ENCODE results near the gene TEX36.
"Not testable (repeated sequence)": the region's sequence is repeated elsewhere in the genome, so short reads cannot be mapped to it uniquely, and the experiment has no call there.

The TEX36 gene

DNA sequence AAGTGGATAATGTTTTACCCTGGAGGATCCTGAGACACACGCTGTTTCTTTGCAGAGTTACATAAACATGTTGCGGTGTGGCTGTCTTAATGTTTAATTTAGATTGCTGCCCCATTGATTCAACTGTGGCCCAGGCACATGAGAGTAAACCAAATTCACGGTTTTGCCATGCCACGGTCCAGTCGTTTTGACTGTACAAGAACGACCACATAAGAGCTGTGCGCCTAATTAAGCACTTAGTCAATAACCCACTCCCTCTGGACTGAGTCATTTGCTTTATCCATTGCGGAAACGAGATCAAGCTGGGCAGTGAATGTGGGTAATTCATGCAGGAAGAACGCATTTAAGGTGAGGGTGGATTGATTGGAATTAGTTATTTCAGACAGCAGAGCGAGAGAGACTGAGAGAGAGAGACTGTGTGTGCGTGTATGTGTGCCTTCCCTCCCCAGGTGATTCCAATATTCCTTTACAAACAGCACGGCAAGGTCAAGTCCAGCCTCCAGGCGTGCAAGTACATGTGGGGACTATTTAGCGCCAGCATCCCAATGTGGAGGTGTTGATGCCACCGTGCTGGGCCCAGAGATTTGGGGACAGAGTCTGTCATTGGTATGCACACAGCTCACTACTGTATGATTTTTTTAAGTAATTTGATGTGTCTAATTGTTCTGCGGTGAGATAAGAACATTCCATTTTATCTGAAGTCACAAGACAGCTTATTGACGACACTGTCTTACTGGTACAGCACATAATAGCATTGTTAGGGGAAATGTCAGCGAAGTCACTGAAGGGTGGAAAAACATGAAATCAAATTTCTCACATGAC is 8.4 kb upstream of the TEX36 start:
- no peak for DNase-seq

DNA sequence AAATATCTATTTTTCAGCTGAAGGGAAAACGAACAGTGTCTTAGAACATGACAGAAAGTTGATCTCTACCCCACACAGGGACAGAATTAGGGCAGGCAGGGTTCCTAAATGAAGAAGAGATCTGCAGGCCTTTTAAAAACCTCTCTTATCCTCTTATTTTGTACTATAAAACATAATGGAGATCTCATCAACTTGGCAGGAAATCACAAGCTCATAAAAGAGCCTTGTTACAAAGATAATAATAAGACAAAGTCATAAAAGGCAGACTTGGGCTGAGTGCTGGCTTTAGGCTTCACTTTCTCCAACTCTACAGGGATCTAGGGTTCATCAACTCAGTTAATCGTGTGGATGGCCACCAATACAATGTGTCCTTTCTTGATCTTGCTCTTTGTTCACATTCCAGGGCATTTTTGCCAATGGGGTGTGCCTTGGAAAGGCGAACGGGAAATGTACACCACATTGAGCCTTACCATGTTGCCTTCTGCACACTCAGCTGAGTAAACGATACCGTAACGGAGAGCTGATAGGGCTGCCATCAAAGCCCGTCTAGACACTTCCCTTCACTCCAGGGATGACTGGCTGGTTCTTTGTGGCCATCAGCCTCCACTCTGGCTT is 7.1 kb upstream of the TEX36 start:
- DNase-seq = no peak

DNA sequence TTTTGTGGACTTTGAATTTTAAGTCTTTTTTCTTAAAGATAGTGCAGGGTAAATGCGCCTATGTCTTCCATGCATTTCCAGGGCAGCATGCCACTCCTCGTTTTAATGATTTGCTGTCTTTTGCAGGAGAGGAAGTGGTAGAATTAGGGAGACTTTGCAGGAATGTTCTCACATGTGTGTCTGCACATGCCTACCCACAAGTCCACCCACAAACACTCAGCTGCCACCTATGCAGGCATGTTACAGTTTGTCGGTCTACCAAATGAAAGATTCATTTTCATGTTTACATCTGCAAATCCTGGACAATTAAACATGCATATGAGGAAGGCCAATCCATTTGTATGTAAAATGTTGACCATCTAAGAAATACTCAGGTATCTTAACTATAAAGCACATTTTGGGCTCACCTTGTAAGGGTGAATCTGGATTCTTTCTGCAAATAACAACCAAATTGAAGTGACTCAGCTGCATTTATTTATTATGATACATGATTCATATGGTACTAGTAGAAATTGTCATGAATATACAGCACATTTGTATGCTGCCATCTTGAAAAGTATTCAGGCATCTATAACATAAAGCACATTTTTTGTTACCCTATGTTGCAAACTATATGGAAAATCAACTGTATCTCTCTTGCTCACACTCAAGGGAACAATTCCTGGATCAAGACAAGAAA is 4.7 kb upstream of the TEX36 start:
- DNase-seq = no peak

DNA sequence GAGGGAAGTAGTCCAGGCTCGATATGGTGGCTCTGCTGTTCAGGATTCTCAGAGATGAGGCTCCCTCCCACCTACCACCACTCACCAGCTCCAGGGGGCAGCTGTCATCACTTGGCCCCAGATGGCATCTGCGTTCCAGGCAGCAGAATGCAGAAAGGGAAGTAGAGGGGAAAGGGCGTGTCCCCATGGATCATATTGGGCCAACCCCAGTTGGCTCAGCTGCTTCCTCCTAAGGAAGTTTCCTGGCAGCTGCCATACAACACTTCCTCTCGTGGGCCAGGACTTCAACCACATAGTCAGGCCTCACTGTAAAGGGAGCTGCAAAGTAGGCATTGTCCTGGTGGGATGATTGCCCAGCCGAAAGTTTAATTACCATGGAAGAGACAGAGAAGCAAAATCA is 1.6 kb upstream of the TEX36 start:
- no peak for DNase-seq

DNA sequence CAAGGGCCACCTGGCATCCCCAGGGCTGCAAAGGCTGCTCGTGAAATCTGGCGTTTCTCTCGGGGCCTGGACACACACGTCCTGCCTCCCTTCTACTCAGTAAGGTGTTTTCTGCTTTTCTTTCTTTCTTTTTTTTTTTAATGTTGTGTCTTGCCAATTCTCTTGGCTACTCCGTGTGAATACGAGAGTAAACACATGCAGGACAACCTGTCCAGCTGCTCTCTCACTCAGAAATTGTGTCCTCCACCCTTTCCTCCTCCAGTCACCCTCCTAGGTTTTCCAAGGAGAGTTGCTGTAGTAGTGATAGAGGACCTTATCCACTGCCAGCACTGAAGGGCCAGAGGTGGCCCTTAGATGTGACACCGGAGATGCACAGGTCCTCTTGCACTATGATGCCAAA is 858 bp upstream of the TEX36 start:
- DNase-seq = no peak

DNA sequence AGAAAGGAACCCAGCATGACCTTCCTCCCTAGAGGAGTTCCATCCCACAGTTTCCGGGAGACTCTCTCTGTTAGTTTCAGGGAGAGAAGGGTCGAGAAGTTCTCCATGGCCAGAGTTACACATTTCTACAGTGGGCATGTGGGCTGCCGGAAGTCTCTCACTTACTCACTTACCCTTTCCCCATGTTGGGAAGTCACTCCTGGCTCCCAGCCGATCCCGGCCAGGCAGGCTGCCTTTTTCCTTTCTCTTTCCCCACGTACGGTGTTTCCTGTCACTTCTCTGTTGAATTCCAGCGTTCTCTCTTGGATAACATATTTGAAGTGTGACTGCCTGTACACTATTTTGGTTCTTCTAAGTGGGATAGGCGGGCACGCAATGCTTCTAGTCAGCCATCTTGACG is 3.5 kb downstream of the TEX36 start:
- DNase-seq = no peak

DNA sequence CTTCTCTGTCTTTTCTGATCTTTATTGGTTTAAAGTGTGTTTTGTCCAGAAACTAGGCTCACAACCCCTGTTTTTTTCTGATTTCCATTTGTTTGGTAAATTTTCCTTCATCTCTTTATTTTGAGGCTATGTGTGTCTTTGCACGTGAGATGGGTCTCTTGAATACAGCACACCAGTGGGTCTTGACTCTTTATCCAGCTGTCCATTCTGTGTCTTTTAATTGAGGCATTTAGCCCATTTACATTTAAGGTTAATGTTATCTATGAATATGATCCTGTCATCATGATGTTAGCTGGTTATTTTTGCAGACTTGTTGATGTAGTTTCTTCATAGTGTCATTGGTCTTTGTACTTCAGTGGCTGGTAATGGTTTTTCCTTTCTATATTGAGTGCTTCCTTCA is 10.1 kb downstream of the TEX36 start:
- DNase-seq = no peak

DNA sequence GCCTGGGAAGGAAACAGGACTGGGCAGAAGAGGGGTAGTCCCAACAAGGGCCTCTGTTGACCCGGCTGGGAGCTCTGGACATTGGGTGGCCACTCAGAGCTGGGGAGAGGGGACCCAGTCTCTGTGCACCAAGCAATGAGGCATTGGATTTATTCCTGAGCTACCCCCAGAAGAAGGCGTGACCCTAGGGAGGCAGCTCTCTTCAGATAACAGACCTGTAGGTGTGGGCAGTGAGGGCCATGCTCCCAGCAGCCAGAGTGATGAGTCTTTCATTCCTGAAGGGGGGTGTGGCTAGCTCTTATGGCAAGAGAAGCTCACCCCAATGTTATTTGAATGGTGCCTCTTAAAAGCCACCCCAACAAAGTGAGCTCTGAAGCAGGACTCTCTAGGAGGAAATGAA is 20.4 kb downstream of the TEX36 start:
- DNase-seq = no peak

DNA sequence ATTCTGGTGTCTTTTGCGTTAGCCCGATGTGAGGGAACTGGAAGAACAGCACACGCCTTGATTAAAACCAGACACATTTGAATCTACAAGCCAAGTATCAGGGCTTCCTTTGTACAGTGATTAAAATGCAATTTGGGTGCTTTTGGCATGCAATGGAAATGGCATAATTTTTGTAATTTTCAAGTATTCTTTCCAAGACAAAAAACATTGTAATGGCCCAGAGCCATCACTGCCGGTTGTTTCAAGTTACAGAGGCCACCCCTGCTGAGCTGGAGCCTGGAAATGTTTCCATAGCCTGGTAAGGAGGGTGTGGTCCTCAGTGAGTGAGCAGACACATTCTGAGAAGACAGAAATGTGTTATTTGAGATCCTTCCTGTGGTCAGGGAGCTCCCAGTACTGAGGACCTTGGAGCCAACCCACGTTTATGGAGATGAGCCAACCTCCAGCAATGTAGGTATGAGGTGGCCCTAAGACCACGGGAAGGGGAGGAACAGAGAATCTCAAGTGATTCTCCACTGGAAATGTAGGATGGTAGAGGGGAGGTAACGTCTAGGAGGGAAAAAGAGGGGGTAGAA is 20.9 kb downstream of the TEX36 start:
- no peak for DNase-seq

DNA sequence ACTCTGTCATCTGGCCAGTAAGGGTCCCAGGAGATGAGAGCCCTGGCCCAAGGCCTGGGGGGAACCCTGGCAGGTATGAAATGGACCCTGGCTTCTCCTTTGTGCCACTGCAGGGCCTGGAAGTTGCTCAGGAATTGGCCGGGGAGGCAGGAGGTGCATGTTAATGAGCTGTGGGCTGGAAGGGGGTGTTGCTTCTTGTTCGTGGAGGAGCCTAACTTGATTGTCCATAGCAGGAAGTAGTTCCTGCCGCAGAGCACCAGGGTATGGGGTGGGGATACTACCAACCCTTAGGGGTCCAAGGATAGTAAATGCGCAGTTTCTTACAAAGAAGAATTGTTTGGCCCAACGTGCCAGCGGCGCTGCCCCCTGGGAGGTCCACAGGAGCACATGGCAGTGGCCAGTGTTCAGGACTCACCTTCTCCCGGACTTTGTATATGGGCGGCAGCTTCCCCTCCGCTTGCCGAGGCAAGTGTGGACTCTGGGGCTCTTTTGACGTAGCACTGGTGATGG is 21.5 kb downstream of the TEX36 start:
- no peak for DNase-seq

DNA sequence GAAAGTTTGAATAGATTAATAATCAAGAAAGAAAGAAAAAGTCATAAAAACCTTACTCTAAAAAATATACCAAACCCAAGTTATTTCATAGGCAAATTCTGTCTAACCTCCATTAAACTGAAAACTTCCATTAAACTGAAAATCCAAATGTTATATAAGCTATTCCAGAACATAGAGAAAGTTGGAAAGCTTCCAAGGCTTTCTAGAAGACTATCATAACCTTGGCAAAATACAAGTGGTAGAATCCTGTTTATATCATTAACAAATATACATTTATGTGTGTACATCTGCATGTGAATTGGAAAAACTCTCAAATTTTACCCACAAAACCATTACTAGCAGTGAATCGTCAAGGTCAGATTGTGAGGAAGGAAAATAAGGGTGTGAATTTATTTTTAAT is 23.9 kb downstream of the TEX36 start:
- no peak for DNase-seq

DNA sequence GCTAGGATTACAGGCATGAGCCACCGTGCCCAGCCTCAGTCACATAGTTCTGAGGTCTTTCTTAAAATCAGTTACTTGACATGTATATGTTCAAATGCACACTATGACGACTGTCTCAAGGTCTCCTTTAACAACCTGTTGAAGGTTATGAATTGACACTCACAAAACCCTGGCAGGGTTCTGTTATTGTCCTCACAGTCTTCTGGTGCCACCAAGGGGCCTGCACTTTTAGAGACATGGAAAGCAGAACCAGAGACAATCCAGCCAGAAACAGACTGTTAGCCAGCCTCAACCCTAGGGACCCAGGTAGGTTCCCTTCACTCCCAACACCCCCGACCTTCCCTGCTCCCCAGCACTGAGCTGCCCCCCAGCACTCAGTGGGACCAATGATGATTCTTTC is 26.4 kb downstream of the TEX36 start:
- DNase-seq = no peak

DNA sequence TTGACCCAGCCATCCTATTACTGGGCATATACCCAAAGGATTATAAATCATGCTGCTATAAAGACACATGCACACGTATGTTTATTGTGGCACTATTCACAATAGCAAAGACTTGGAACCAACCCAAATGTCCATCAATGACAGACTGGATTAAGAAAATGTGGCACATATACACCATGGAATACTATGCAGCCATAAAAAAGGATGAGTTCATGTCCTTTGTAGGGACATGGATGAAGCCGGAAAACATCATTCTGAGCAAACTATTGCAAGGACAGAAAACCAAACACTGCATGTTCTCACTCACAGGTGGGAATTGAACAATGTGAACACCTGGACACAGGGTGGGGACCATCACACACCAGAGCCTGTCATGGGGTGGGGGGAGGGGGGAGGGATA is 29.9 kb downstream of the TEX36 start:
- not testable (repeated sequence) for DNase-seq

DNA sequence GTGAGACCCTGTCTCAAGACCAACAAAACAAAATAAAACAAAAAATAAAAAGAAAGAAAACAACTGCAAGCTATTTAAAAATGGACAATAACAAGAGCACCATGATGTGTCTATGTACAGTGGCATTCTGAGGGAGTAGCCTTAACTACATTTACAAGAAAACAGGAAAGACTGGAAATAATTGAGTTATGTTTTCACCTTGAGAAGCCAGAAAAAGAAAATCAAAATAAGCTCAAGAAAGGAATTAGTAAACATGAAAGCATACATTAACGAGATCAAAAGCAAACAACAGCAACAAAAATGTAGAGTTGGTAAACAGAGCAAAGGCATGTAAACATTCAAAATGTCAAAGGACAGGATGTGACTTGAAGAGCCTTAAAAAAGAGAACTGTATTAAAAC is 36.7 kb downstream of the TEX36 start:
- no peak for DNase-seq

DNA sequence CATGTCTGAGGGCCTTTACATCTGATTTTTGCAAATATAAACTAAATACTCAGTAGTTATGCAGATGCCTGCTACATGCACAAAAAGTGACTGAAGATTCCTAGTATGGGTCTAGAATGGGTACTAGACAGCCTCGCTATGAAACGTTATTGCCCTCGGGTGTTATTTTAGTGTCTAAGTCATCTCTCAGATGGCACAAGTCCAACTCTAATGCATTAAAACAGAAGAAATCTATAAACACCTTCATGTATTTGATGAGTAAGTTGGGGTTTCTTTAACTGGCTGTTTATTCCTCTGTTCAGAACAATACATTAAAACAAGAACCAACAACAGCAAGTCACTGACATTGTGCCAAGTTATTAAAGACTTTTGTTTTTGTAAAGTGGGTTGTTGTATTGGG is 41.6 kb downstream of the TEX36 start:
- no peak for DNase-seq

DNA sequence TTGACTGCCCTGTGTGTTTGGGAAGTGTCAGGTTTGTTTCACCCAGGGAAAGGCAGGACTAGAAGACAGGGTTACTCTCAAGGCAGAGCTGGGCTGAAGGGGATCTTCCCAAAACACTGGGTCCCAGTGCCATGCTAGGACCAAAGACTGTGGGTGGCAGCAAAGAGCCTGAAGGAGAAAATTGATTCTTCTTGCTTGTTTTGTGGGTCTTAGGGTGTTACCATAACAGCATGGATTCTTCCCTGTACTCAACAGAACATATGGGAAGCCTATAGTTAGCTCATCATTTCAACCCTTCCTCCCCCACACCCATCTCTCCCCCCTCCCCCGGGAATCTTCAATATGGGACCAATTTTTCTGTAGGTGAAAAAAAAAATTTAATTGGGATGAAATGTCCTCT is 42.3 kb downstream of the TEX36 start:
- DNase-seq = no peak

DNA sequence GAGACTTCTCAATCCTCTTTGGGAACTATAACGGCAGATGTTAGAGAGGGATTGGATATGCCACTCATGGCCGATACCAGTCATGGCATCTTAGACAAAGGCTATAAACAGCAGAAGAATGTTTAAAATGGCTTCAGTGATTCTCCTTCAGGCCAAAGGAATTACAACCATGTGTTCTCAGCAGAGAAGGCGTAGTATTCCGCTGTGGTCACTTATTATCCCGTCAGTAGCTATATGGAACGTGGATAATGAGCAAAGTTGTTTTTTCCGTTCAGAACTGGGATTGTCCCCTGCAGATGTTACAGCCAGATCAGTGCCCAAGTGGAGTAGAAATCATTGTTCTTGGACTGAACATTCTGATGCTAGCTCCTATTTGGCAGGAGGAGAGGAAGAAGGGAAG is 43.1 kb downstream of the TEX36 start:
- DNase-seq = no peak

DNA sequence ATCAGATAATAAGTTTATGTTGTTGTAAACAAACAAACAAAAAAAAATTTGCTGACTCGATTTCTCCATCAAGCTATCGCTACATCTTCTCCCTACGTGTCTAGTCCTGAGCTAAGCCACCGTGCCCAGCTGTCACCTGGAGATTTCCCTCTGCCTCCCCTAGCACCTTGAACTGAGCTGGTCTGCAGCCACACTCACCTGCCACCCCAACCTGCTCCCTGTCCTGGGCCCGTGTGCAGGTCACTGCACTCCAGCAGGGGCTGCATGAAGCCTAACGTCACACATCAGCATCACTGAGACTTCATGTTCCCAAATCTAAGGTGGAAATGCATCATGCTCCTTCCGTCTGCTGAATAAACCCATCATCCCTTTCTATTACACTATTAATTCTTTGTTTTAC is 44.4 kb downstream of the TEX36 start:
- no peak for DNase-seq

DNA sequence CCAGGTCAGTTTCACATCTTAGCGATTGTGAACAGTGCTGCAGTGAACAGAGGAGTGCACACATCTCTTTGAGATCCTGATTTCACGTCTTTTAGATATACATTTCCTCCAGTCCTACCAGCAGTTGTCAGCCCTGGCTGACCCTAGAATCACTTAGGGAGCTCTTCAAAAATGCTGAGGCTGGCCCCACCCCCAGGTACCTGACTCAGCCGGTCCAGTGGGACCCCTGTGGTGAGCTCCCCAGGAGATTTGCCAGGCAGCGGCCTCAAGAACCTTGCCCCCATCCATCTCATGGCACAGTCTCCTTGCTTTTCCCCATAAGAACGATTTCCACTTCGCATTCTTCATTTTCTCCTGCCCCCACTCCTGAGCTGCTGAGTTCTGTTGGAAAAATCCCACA is 45.5 kb downstream of the TEX36 start:
- no peak for DNase-seq

DNA sequence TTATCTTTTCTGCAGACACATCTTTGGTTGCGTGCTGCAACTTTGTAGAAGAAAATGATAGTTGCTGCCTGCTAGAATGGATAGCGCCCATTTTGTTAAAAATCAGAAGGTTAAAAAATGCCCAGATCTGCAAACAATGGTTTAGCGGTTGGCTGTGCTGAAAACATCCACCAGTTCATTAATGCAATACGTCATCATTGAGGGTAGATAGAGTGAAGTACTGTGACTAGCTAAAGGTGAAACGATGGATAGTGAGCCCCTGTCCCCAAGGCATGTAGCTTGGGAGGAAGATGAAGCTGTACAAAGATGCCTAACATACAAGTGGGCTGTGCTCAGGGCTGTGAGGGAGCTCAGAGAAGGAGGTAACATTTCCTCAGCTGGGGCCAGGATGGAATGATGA is 48.4 kb downstream of the TEX36 start:
- no peak for DNase-seq

DNA sequence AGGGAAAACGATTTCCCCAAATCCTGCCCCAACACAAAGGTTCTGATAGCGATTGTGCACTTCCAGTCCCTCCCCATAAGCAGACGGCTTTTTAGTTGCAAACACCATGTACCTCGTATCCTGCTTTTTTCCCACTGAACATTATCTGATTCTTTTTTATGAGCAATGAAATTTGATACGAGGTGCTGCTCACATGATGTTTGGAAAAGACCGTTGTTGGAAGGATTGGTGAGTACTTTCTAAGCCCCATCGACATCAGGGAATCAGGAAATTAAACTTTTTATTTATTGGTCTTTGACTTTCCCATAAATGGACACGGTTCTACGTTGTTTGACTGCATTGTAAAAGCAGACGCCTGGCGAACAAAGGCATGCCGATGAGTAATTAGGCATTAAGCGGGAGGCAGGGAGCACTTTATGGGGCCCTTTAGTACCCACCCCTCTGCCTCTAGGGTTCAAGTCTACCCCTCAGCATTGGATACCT is 49.4 kb downstream of the TEX36 start:
- no peak for DNase-seq

DNA sequence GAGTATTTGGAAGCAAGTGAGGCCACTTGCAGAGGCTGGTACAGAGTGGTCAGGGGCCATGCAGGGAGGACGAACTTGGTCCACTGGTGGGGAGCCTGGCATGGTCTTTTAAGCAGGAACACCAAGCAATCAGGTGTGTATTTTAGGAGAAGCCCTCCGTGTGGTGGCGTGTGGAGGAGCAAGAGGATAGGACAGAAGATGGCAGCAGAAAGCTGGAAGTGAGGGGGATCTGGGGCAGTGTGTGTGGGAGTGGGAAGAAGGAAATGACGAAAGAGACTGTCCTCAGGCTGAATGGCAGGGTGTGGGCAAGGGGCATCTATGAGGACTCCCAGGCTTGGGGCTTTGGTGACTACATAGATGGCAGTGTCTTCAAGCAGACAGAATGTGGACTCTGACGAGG is 51.2 kb downstream of the TEX36 start:
- DNase-seq = no peak

DNA sequence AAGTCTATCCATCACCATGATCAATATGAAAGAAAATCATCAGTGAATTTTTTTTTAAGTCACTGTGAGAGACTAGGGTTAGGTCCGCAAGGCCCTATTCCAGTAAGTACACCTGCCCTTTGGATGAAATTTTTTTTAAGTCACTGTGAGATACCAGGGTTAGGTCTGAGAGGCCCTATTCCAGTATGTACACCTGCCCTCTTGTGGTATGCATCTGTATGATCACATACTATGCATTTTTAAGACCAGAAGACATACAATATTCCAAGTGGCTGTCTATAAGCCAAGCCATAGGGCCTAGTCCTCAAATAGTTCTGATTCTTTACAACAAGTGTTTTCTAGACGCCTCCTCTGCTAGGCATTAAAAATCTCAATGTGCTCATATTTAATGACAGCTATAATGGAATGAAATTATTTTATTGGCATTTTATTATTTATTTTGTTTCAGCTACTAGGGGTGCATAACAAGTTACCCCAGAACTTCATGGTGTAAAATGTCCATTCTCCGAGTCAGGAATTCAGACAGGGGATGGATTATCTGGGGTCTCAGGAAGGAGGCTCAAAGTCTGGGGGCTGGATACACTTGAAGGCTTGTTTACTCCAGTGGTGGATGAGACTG is 53.1 kb downstream of the TEX36 start:
- no peak for DNase-seq

Measured in activated CD8-positive, alpha-beta memory T cell treated with anti-CD3 and anti-CD28 coated beads for 24 hours (primary cell).